Fibroblast of villous mesenchyme (primary cell): Measurements from ENCODE around the gene FRMD5. TPM values are rescaled to one million over a fixed set of nuclear protein-coding genes. Genes with fewer than 3 reads are reported as not detected.

ENCODE experiments used
- DNase-seq: peaks from one replicate; pipeline ENCODE4 v3.0.0-alpha.2; 2010; ENCODE audit warnings: low read depth
- H3K4me3 ChIP-seq: 2 replicates; pipeline ENCODE4 v1.5.1; 2011; ENCODE audit warnings: low read depth, mild to moderate bottlenecking, low read length
- CTCF ChIP-seq: IDR thresholded peaks from 2 replicates; pipeline ENCODE4 v1.5.1; 2012; ENCODE audit warnings: low read depth, mild to moderate bottlenecking, low read length; ENCODE audit not compliant: insufficient read depth
- total RNA-seq: library from RNA; depleted of rRNA; stranded (reverse); fragments of >200 nt; gene quantifications from 2 replicates; pipeline ENCODE4 v1.2.3, GENCODE V29; 2012

FRMD5 gene
- total RNA-seq, 1 donor = 1.3 TPM

- TF ChIP-seq CTCF = no peak
- no peak overlapping the region for H3K4me3 ChIP-seq
- DNase-seq = no peak
Measured at GRCh38 chr15:44058126-44058525, 136.9 kb downstream of the FRMD5 start.

- no peak for DNase-seq
- no peak for TF ChIP-seq CTCF
- no peak overlapping the region for H3K4me3 ChIP-seq
Measured at GRCh38 chr15:44045661-44046060, 149.4 kb downstream of the FRMD5 start.

- DNase-seq = no peak
- no peak overlapping the region for H3K4me3 ChIP-seq
- TF ChIP-seq CTCF = no peak
Measured at GRCh38 chr15:44045217-44045616, 149.9 kb downstream of the FRMD5 start.

GRCh38 chr15:44038755-44039191 lies 156.3 kb downstream of the FRMD5 start:
- peak overlapping the region; percentile 3 for H3K4me3 ChIP-seq
- TF ChIP-seq CTCF = no peak
- peak; percentile 44 for DNase-seq

GRCh38 chr15:44035781-44036699 lies 159.0 kb downstream of the FRMD5 start:
- no peak for TF ChIP-seq CTCF
- no peak overlapping the region for H3K4me3 ChIP-seq
- DNase-seq = no peak

GRCh38 chr15:44034933-44035624 lies 160.0 kb downstream of the FRMD5 start:
- H3K4me3 ChIP-seq = no peak overlapping the region
- DNase-seq = no peak
- no peak for TF ChIP-seq CTCF
